M059J (cell line): ENCODE results near the gene WASF2. TPM values are rescaled to one million over a fixed set of nuclear protein-coding genes. Genes with fewer than 3 reads are reported as not detected.
"Not testable (repeated sequence)": the region's sequence is repeated elsewhere in the genome, so short reads cannot be mapped to it uniquely, and the experiment has no call there.

ENCODE experiments used
- DNase-seq: peaks from one replicate; pipeline ENCODE4 v3.0.0-alpha.2; 2012; ENCODE audit warnings: low read depth
- total RNA-seq: library from RNA; depleted of rRNA; stranded (reverse); fragments of >200 nt; shearing (Covaris generic); gene quantifications from 2 replicates; pipeline ENCODE4 v1.2.3, GENCODE V29; 2014

Gene WASF2
- total RNA-seq, 1 experiment from 2014 or later, result 26.2 TPM

GRCh38 chr1:27418326-27419185 is 71.4 kb downstream of the WASF2 start:
- DNase-seq, result peak; percentile 92

GRCh38 chr1:27417713-27418112 is 72.3 kb downstream of the WASF2 start:
- DNase-seq, result no peak

GRCh38 chr1:27416387-27417111 is 73.4 kb downstream of the WASF2 start:
- DNase-seq, result peak; percentile 71

- no peak for DNase-seq
Measured at GRCh38 chr1:27414091-27414490, 75.9 kb downstream of the WASF2 start.

- no peak for DNase-seq
Measured at GRCh38 chr1:27413004-27413403, 77.0 kb downstream of the WASF2 start.

- no peak for DNase-seq
Measured at GRCh38 chr1:27412502-27412901, 77.5 kb downstream of the WASF2 start.

- no peak for DNase-seq
Measured at GRCh38 chr1:27410709-27411108, 79.3 kb downstream of the WASF2 start.

GRCh38 chr1:27409669-27410068 is 80.3 kb downstream of the WASF2 start:
- no peak for DNase-seq

- DNase-seq, result peak; percentile 85
Measured at GRCh38 chr1:27408151-27408550, 81.8 kb downstream of the WASF2 start.

- DNase-seq, result not testable (repeated sequence)
Measured at GRCh38 chr1:27406791-27407190, 83.2 kb downstream of the WASF2 start.

- no peak for DNase-seq
Measured at GRCh38 chr1:27406362-27406680, 83.6 kb downstream of the WASF2 start.

GRCh38 chr1:27405598-27406361 is 84.2 kb downstream of the WASF2 start:
- DNase-seq, result not testable (repeated sequence)

- DNase-seq, result peak; percentile 46
Measured at GRCh38 chr1:27405074-27405473, 84.9 kb downstream of the WASF2 start.

GRCh38 chr1:27403931-27404330 is 86.0 kb downstream of the WASF2 start:
- DNase-seq, result no peak

GRCh38 chr1:27403065-27403726 is 86.8 kb downstream of the WASF2 start:
- DNase-seq, result no peak

GRCh38 chr1:27402349-27402754 is 87.6 kb downstream of the WASF2 start:
- DNase-seq, result peak; percentile 68

- no peak for DNase-seq
Measured at GRCh38 chr1:27400963-27401341, 89.0 kb downstream of the WASF2 start.

GRCh38 chr1:27400082-27400962 is 89.6 kb downstream of the WASF2 start:
- no peak for DNase-seq

- DNase-seq, result no peak
Measured at GRCh38 chr1:27399251-27400025, 90.5 kb downstream of the WASF2 start.
